ENCODE measurements around the gene ENDOG.
A peak's percentile ranks its signal among the peaks of the same experiment; 100 is the strongest.

The ENDOG gene

GRCh38 chr9:128798896-128799295 is 19.4 kb upstream of the ENDOG start:
- no peak overlapping the region for H3K4me3 ChIP-seq (ENCODE audit: low read depth, low read length)

DNA sequence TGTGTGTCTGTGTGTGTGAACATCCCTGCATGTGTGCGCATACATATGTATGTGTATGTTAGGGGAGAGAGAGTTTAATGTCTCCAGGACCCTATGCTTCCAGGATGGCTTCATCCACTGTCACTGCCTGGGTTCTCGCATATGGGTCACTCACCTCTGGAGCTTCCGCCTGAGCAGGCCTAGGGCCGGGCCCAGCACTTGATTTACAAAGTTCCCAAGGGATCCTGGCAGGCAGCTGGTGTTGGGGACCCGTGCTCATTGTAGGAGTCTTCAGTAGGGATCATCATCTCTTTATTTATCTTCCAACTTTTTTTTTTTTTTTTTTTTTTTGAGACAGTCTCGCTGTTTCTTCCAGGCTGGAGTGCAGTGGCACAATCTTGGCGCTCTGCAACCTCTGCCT is 18.2 kb upstream of the ENDOG start:
- no peak overlapping the region for H3K4me3 ChIP-seq (ENCODE audit: low read depth, low read length)

GRCh38 chr9:128802482-128802881 is 15.8 kb upstream of the ENDOG start:
- no peak overlapping the region for H3K4me3 ChIP-seq (ENCODE audit: low read depth, low read length)

DNA sequence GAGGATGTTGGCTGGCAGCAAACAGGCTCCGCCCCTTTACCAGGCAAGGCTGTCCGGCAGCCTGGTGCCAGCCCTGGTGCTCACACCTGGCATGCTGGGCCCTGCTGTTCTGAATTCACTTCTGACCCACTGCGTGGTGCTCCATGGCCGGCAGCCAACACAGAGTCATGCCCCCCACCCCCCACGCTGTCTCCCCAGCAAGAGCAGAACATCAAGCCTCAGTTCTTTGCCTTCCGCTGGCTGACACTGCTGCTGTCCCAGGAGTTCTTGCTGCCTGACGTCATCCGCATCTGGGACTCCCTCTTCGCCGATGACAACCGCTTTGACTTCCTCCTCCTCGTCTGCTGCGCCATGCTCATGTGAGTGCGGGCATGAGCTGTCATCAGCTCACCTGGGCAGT is 12.6 kb upstream of the ENDOG start:
- H3K4me3 ChIP-seq (ENCODE audit: low read depth, low read length): no peak overlapping the region

GRCh38 chr9:128807827-128808226 is 10.5 kb upstream of the ENDOG start:
- no peak overlapping the region for H3K4me3 ChIP-seq (ENCODE audit: low read depth, low read length)

- no peak overlapping the region for H3K4me3 ChIP-seq (ENCODE audit: low read depth, low read length)
Observed at GRCh38 chr9:128808543-128808942, 9.8 kb upstream of the ENDOG start.

DNA sequence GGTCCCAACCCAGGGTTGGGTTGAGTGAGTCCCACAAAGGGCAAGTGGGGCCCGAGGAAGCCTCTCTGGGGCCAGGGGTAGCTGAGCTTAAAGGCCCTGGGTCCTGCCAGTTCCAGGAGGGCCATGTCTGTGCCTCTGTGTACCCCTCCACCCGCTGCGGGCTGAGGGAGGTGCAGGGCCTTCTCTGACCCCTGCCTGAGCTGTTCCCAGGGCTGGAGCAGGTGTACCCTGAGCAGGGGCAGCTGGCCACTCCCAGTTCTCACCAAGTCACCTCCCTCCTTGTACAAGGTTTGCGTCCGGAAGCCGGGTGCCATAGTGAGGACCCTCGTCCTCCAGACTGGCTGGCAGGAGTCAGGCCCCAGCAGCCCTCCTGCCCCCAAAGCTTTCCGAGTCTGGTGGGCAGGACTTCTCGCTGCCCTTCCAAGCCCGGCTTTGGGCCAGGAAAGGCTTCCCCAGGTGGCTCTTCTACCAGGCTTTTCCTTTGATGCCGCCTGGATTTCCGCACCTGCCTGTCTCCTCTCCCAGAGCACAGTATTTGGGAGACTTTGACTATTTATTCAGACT is 9.2 kb upstream of the ENDOG start:
- no peak overlapping the region for H3K4me3 ChIP-seq (ENCODE audit: low read depth, low read length)

- H3K4me3 ChIP-seq (ENCODE audit: low read depth, low read length): no peak overlapping the region
Observed at GRCh38 chr9:128809831-128810230, 8.5 kb upstream of the ENDOG start.

DNA sequence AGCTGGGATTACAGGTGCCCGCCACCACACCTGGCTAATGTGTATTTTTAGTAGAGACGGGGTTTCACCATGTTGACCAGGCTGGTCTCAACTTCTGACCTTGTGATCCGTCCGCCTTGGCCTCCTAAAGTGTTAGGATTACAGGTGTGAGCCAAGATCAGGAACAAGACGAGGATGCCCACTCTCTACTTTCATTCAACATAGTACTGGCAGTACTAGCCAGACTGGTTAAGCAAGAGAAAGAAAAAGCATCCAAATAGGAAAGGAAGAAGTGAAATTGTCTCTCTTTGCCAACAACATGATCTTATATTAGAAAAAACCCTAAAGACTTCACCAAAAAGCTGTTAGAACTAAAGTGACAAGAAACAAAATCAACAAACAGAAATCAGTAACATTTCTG is 7.4 kb upstream of the ENDOG start:
- no peak overlapping the region for H3K4me3 ChIP-seq (ENCODE audit: low read depth, low read length)

- peak overlapping the region; percentile 62 for H3K4me3 ChIP-seq (ENCODE audit: low read depth, low read length)
Observed at GRCh38 chr9:128818839-128819715, 777 bp downstream of the ENDOG start.

- no peak overlapping the region for H3K4me3 ChIP-seq (ENCODE audit: low read depth, low read length)
Observed at GRCh38 chr9:128819716-128820664, 1.7 kb downstream of the ENDOG start.

DNA sequence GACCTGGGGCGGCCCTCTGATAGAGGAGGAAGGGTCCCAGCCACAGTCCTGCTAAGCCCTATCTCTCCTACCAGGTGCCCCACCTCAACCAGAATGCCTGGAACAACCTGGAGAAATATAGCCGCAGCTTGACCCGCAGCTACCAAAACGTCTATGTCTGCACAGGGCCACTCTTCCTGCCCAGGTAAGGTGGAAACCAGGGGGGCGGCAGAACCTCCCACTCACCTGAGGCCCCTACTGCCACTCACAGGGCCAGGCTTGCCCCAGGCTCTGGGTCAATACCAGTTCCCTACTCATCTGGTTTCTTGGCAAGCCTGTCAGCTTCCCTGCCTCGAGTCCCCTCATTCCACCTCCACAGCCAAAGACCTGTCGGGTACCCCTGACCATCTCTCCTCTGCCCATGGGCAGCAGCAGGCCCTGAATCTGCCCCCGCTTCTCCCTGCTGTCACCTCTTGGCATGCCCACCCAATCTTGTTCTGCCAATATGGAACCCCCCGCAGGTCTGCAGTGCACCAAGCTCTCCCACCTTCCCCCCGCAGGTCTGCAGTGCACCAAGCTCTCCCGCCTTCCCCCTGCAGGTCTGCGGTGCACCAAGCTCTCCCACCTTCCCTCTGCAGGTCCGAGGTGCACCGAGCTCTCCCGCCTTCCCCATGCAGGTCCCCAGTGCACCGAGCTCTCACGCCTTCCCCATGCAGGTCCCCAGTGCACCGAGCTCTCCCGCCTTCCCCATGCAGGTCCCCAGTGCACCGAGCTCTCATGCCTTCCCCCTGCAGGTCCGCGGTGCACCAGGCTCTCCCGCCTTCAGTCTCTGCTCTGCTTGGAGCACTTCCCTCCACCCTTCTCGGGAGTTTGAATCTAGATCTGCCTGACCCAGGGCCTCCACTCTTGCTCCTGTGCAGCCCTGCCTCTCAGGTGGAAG is 2.6 kb downstream of the ENDOG start:
- H3K4me3 ChIP-seq (ENCODE audit: low read depth, low read length): no peak overlapping the region

- no peak overlapping the region for H3K4me3 ChIP-seq (ENCODE audit: low read depth, low read length)
Observed at GRCh38 chr9:128821584-128822406, 3.5 kb downstream of the ENDOG start.

- no peak overlapping the region for H3K4me3 ChIP-seq (ENCODE audit: low read depth, low read length)
Observed at GRCh38 chr9:128822407-128823042, 4.2 kb downstream of the ENDOG start.

DNA sequence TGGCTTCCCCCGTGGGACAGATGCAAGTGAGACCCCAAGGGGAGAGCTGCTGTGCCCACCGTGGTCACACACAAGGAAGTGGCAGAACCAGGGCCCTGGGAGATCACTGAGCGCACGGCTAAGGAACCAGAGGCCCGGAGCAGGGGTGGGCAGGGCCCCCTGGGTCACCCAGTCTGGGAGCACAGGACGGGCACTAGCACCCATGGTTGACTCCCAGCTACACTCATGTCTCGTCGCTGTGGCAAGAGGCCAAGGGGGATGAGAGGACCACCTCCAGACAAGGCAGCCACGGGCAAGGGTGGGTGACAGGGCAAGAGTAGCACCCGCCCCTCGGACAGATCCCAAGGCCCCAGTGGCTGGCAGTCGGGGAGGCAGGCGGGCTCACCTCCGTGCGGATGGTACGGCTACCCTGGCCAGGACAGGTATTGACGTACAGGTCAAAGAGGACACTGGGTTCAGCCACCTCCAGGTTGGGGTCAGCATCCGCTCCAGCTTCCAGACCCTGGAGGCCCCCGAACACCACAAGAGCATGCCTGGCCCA is 5.1 kb downstream of the ENDOG start:
- H3K4me3 ChIP-seq (ENCODE audit: low read depth, low read length): no peak overlapping the region

GRCh38 chr9:128823903-128824406 is 5.7 kb downstream of the ENDOG start:
- H3K4me3 ChIP-seq (ENCODE audit: low read depth, low read length): no peak overlapping the region

DNA sequence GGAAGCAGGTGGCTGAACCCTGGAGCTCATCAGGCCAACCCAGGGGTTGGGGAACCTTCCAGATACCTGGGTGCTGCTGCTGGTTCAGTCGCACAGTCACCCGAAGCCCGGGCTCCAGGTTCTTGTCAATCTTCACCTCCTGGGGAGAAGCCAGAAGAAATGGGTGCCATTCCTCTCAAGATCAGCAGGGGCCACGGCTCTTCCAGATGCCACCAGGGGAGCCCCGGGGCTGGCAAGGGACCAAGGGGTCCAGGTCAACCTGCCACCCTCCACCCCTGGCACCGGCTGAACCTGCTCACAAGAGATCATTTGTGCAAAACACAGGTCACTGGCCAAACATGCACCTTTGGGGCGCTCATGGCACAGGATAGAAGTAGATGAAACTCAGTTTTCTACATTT is 6.6 kb downstream of the ENDOG start:
- no peak overlapping the region for H3K4me3 ChIP-seq (ENCODE audit: low read depth, low read length)

DNA sequence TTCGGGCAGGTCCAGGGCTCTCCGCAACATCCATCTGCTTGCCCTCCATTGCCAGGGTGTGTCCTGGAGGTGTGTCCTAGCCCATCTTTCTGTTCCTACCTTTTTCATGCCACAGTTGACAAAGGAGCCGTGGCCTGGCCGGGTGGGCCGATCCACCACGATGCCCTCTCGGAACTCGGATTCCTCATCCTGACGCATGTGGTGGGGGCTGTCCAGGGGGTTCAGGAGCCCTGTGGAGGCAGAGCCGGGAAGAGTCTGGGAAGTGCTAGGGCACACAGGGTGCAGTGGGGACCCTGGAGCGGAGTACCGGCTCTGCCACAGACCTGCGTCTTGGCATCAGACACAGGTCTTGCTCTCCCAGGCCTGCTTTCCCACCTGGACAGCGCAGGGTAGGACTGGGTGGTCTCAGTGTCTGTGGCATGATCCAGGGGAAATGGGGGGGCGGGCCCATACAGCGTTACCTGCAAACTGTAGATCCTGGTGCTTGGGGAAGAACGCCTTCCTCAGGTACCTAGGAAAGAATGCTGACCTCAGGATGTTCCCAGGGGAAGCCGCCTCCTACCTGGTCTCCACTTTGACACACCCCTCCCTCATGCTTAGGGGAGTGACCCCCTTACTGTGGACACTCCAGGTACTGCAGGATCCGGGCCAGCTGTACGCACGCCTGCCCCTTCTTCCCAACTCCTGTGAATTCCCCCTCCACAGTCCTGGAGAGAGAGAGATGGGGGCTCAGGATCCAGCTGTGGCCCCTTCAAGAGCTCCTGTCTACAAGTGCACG is 7.8 kb downstream of the ENDOG start:
- no peak overlapping the region for H3K4me3 ChIP-seq (ENCODE audit: low read depth, low read length)
